HG03432 (cell line): ENCODE measurements around the gene EXOC2.
"Not testable (repeated sequence)": the region's sequence is repeated elsewhere in the genome, so short reads cannot be mapped to it uniquely, and the experiment has no call there.

Experiments
- ATAC-seq: cut with Tn5 transposase; IDR thresholded peaks from one replicate; pipeline ENCODE4 v1.9.1; 2021; ENCODE audit warnings: mild to moderate bottlenecking, moderate library complexity; ENCODE audit not compliant: unreplicated experiment

The EXOC2 gene

DNA sequence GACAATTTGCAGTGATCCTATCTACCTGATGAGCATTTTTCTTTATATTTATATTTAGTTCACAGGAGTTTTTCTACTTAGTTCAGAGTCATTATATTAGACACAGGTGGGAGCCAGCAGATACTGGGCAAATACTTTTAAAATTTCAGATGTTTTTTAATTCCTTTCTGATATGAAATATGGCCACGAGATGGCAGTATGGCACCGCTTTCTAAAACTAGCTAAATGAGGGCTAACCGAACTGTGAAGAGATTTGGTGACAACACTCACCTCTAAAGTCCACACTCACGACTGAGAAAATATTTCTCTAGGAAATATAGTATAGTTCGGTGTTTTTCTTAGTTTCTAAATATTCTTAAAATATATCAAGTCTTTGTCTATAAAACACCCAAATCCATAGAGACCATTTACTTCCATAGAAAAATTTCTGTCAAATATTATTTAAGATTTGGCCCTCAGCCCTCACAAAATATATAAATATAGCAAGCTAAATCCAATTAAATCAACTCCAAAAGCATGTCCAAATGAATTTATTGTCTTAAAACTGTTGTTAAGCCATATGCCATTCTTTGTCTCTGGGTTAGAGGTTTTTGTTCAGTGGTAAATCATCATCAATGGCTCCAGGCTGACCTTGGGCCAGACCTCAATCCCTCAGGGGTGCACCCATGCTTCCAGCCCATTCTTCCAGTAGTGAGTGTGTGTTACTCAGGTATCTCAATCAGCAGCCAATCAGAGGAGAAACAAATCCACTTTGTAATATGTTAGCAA is 99.6 kb downstream of the EXOC2 start:
- ATAC-seq: no peak

DNA sequence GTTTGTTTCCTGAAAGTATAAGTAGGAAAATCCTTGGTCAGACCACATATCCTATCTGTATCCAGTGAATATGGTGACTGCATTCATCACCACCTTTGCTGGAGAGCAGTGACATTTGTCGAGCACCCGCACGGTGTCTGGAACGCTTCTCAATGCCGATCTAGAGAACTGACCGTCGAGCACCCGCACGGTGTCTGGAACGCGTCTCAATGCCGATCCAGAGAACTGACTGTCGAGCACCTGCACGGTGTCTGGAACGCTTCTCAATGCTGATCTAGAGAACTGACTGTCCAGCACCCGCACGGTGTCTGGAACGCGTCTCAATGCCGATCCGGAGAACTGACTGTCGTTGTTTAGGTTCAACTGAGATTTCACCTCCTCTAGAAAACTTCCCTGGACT is 103.8 kb downstream of the EXOC2 start:
- no peak for ATAC-seq

DNA sequence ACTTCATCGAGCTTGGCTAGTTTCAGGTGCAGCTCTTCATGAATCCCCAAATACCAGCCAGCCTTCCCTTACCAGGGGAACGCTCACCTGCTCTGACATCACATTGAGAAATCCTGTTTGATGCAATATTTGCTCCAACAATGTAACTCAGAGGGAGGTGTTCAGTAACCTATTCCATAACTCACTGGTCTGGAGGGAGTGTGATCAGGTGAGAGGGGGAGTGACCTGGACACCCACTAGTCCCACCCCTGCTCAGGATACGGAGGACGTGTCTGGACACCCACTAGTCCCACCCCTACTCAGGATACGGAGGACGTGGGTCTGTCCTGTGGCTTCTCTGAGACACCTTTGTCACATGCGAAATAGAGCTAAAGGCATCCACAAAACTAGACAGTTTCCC is 106.4 kb downstream of the EXOC2 start:
- no peak for ATAC-seq

DNA sequence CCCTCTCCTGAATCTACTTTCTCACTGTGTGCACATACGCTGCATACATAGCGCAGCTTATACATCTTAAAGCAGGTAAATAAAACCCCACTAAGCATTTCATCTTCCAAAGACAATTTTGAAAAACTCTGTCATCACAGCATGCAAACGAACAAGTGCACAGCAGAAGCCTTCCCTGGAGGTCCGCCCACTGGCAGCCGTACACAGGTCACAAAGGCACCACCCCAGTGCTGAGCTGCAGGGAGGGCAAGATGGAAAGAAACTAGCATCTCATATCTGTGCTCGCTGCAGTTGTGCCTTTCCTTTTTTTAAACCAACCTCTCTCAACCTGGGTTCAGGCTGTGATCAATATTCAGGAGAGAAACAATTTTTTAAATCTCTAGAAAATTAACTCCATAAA is 109.3 kb downstream of the EXOC2 start:
- ATAC-seq: no peak

DNA sequence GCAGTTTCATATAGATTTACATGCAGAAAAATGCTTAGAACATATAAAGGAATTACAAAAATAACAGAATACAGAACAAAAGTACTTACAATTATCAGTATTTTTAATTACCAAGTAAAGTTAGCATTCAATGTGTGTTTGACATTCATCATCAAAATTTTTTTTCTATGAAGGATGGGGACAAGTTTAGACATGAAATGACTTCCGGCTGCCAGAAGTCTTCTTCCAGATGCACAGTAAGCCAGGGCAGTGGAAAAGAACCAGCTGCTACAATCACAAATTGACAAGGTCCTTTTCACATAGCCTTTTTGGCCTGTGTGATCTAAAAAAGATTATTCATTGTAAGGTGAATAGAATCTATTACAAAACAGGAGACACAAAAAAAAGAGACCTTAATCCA is 109.8 kb downstream of the EXOC2 start:
- ATAC-seq: no peak

DNA sequence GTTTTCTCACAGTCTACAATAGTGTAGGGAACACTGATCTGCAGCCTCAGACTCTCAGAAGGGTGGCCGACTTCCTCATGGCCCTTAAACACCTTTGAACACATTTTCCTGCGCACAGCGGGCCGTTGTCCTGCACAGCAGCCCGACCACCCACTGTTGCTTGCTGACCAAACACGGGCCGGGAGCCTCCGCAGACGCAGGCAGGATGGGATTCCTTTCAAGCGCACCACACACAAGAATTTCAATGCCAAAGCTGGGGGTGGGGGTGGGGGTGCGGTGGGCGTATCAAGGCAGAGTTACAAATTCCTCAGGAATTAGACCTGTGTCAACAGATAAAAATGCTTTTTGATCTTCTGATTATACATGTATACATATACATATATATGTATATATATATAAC is 110.6 kb downstream of the EXOC2 start:
- ATAC-seq: no peak

DNA sequence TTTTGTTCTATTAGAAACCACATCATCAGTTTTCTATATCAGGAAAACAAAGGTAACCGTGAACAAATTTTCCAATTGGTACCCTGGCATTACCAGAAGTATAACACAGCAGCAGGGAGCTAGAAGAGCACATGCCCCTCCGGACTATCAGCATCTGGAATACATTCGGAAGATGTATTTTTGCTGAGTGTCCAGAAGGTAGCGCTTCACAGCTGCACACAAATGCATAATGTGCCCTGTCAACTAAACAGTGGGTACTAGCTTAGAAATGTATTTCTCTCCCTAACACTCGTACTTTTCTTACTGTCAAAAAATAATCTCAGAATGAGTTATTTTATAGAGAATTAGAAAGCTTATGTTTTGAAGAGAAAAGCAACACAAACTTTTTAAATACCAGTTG is 113.6 kb downstream of the EXOC2 start:
- no peak for ATAC-seq

DNA sequence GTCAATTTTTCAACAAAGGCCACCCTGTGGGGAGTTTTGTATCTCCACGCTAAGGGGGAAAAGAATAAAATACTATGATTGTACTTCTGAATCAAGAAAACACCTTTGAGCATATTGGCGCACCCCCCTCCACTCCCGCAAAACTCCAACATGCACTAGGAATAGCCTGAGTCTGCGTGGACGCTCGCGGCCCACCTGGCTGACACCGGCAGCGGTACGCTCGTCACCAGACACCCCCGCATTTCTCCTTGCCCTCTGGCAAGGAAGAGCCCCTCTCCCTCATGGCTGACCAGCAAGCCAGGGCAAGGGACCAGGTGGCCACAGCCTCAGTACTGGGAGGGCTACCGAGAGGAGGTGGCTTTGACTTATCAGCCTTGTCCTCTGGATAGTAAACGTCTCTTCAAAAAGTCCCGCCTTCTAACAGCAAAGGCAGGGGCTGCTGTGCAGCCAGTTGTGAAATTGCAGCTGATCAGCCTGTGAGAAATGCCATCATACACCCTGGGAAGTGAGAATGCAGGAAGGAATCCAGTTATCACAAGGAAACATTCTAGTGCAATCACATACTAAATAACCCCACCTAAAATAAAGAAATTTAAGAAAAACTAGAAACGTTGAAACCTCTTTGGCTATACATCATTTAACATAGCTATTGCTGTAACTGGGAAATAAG is 120.2 kb downstream of the EXOC2 start:
- no peak for ATAC-seq

DNA sequence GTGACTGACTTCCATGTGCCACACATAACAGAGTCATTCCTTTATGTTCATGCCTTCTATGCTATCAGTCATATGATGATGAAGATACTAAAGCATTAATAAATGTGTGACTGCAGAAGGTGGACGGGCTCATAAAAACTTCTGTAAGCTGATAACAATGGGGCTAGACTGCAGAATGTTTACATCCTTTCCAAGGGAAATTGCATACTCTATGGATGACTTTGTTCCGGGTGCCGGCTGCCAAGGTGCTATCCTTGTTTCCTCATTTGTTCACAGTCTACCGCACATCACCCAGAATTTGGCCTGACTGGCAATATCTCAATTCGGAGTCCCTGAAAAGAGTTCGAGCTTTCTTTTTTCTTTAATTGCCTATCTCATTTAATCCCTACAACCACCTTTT is 121.0 kb downstream of the EXOC2 start:
- no peak for ATAC-seq

DNA sequence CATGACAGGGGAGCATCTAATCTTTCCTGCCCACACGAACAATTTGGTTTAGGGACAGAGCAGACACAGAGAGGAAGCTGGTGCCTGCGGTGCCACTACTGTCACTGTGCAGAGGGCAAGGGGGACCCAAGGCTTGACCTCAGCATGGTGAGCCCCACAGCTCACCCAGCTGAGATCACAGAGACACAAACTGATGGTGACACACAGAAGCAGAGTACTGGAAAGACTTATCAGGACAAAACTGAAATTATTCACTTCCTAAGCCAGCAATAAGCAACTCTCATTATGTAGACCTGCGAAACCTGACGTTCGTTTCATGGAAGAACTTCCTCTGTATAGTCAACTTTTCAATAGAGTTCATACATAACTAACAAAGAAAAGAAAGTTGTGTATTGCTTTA is 122.1 kb downstream of the EXOC2 start:
- ATAC-seq: no peak

DNA sequence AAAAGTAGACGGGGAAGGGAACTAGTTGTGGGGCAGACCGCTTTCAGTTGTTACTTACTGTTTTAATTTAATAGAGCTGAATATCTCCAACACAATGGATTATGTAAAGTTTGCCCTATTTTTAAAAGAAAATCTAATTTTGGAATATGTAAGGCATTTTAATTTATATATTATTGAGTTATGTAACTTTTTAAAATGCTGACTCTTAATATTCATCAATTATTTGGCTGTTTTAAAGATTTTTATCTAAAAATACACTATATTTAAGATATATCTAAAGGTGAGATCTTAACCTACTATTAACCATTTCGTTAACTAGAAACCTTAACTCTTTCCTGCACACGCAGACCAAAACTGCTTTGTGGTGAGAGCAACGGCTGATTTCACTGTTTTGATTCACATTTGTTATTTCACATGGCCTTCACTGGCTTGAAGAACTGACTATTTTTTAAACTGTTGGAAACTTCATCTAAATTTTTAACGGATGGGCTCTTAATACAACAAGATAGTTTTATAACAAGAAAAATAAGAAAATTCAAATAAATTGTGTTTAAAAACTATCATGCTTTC is 123.9 kb downstream of the EXOC2 start:
- ATAC-seq: no peak

DNA sequence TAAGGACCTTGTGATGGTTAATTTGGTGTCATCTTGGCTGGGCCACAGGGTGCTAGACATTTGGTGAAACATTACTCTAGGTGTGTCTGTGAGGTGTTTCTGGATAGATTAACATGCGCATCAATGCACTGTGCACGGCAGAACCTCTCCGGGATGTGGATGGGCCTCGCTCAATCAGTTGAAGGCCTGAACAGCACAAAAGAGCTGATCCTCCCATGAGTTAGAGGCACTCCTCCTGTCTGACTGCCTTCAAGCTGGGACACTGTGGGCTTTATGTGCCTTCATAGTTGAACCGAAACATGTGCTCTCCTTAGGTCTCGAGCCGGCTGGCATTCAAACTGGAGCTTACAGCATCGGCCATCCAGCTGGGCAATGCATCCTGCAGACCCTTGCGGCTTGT is 124.9 kb downstream of the EXOC2 start:
- ATAC-seq: no peak

DNA sequence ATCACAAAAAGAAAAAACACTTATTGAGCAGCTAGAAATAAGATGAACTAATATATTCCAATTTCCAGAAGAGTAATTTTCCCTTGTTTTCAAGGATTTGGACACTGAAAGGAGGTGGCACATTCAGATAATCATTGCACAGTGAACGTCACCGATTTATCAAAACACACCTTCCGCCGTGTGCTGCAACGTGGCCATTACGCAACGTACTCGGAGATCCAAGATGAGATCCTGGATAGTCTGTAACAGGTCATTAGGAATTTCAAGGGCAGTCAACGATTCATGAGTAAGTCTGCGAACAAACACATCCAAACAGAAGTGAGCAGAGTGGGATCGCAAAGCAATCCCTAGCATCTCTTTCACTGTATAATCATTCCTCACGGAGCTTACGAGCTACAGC is 129.1 kb downstream of the EXOC2 start:
- ATAC-seq: no peak

DNA sequence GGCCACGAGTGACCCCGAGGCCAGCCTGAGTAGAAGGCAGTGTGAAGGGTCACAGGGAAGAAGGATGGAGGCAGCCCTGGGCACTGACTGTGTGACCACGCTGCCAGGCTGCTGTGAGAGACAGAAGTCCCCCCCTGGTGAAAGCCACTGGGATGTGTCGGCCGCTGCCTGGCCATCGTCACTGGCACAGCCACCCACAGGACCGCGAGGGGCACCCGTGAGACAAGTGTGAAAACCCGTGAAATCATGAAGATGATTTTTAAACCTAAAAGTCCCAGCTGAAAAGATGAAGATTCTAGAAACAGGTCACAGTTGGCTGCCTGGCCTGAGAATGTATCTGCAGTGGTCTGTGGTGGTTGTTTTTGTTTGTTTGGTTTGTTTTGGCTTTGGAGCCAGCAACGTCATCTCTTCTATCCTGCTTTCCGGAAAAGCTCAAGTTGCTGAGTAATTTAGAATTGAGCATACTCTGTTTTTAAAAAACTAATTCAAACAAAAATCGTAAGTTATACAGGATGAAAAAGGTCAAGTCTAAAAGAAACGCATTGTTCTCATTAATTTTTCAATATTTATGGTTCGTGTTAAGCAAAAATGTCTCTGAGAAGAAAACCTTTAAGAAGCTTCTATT is 130.8 kb downstream of the EXOC2 start:
- ATAC-seq: no peak

DNA sequence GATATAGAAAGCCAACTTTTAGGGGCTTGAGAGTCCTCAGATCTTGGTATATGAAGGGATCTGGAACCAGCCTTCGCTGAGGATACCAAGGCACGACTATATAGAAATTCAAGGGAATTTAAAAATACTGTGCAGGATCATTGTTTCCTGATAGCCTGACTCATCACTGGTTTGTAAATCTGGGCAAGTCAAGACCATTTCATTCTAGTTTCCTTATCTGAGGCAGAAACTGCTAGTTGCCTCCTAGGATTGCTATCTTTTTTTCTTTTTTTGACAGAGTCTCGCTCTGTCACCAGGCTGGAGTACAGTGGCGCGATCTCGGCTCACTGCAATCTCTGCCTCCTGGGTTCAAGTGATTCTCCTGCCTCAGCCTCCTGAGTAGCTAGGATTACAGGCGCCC is 131.6 kb downstream of the EXOC2 start:
- not testable (repeated sequence) for ATAC-seq

DNA sequence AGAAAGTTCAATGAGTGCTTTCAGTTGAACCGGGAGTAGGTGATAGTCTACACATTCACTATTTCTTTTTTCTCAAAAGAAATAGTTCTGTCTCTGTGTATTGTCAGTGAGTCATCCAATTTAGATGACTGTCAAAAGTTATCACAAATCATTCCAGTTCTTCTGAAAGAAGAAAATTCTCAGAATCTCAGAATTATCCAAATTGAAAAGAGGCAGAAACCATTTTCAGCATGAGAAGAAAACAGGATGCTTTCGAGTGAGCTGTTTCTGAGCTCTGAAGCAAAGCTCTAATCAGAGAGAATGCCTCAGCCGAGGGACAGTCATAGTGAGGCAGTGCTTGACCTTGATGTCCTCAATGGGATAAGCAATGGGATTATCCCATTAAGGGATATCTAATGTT is 134.0 kb downstream of the EXOC2 start:
- ATAC-seq: no peak

DNA sequence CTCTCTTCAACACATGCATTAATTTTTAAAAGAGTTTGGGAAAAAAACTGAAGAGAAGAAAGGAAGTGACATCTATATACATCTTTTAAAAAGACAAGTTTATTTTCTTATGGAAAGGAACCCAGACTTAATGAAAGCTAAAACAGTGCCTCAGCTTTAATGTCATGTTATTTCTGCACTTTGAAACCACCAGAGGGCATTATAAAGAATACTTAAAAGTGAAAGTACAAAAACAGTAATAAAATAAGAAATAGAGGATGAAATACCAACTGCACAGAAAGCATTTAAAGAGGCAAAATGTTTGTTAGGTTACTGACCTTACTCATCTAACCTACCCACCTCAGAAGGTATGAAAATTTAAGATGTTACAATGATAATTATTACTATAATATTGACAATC is 134.8 kb downstream of the EXOC2 start:
- no peak for ATAC-seq

DNA sequence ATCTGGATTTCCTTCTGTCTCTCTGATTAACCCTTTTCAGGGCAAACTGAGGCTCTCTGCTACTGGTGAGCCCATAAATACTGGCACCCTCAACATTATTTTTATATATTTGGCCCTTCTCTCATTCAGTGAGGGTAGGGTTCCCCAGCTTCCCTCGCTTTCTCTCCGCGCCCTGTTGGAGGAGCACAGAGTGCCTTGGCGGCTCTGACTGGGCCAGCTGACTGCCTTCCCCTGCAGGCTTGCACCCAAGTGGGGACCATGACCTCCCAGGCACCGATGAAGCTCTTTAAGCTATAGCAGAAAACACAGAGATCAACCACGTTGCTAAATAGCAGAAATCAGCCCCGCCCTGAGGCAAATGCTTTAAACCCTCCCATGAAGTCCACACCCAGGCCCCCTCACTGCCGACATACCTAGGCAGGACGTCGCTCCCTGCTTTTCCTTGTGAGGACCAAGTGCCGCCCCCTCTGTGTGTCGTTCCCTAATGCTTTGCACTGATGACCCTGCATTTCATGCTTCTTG is 141.0 kb downstream of the EXOC2 start:
- no peak for ATAC-seq

DNA sequence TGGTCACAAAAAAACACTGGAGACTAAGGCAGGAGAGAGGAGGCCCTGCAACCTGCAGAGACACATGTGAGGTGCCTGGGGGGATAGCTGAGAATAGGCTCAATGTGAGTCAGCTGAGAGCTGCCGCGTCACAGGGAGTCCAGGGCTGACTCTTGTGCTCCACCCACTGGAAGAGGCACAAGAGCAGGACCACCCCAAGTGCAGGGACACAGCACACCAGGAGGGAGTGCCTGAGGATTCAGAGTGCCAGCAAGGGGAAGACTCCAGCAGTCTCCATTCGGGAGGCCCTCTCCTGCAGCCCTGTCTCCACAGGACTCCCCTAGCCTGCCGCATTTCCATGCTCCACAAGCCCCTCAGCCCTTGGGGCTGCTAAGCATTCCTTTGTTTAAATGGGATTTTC is 141.5 kb downstream of the EXOC2 start:
- no peak for ATAC-seq

DNA sequence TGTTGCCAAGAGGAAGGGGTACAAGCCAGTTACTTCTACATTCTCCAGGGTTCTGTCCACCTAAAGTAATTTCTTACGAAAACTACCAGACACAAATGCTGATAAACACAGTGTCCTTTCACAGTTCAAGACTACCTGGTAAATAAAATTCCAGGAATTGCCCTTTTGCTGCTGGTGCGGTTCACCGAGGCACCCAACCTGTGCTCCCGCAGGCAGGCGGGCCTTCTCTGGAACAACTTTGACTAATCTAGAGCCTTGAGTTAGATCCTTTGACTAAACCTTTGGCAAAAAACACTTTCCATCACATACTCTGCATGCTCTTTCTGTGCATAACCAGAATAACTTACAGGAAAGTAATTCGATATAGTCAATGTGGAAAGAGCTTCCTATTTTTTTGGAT is 143.0 kb downstream of the EXOC2 start:
- ATAC-seq: no peak

DNA sequence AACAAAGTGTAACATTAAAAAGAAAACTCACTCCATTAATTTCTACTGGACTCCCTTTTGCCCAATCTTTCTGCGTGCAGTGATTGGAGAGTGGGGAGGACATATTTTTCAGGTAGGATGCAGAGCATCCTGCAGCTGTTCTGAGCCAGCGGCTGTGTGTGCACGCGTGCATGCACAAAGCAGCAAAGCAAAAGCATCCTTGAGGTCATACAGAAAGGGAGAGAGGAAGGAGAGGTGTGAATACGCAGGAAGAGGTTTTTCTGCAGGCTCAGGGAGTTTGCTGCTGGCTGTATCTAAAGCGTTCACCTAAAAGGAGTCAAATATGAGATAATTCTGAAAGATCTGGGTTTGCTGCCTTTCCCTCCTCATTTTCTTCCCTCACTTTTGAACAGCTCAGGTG is 144.4 kb downstream of the EXOC2 start:
- ATAC-seq: no peak

DNA sequence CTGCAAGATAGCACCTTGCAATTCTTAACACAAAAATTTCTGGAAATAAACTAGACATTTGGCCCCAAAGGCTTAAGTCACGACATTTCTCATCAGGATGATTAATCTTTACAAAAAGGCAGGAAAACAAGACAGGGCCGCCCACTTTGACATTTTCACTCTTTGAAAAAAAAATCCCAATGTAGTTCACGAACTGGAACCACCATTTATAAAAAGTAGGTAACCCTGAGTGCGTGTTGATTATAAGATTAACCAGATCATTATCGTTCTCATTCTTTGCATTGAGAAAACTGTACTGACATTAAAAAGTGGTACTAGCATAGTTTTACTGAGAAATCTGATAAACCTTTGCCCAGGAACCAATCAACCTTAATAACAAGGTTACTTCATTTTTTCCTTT is 144.8 kb downstream of the EXOC2 start:
- ATAC-seq: no peak
